ENCODE measurements around the gene TYMP. TPM values are rescaled to one million over a fixed set of nuclear protein-coding genes. Genes with fewer than 3 reads are reported as not detected.

TYMP gene
- polyA plus RNA-seq, 1 of the 3 experiments (the other 2 are of a cell fraction): 1.7 TPM

DNA sequence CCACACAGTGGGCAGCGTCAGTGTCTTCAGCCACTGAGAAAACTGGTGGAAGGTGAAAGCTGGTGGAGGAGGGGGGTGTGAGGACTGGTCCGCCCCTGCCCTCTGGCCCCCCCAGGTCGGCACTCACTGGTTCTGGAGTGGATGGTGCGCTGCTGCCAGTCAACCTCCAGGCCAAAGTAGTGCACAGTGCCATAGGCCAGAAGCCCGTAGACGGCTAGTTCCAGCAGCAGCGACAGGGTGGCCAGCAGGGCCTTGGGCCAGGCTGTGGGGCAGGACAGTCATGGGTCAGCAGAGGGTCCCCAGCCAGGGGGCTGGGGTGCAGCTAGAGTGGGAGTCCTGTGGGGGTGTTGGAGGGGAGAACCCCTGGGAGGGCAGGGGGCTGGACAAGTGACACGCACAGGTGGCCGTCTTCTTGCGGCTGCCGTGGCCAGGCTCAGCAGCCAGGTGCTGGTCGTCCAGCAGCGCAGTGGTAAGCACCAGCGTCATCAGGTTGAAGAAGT is 24.5 kb downstream of the TYMP start:
- Histone ChIP-seq H3K27me3 (ENCODE audit: insufficient read depth) (no peaks in the 10 kb centered on the region), H3K9me3 (no peaks in the 10 kb centered on the region), H3K27ac (ENCODE audit: low read depth in 2 of 2, low read length in 1 of 2) (no peak overlapping the region), H3K4me1 (ENCODE audit: control insufficient read depth in 1 of 2, insufficient read depth in 2 of 2, low read depth in 1 of 2, low read length in 1 of 2) (peaks cover 7 to 14% of the 10 kb centered on the region in 2 experiments; a peak in 3 of 4 replicates), H3F3A (replicated peaks; ENCODE audit: insufficient read depth) (peaks cover 6% of the 10 kb centered on the region), H3K4me2 (no peak overlapping the region), H3K9ac (no peak overlapping the region), H3K36me3 (replicated peaks in 1 of 2; ENCODE audit: control insufficient read depth in 1 of 2, insufficient read depth in 2 of 2, low read length in 1 of 2) (peaks cover 0 to 18% of the 10 kb centered on the region in 2 experiments), H2AFZ (ENCODE audit: low read depth) (no peak overlapping the region), H3K79me2 (ENCODE audit: insufficient read depth) (peaks cover 45% of the 10 kb centered on the region), H4K20me1 (ENCODE audit: insufficient read depth) (no peaks in the 10 kb centered on the region), H3K9me2 (no peaks in the 10 kb centered on the region), H3K4me3 (ENCODE audit: low read depth in 2 of 2, low read length in 1 of 2) (no peak overlapping the region)
- DNase-seq: no peak
- ChIA-PET POLR2A (no interaction called here), CTCF (no interaction called here)
- WGBS (ENCODE audit: low lambda C conversion rate): 93% methylated on average over 4 of the region's 14 CpGs
- TF ChIP-seq FOXM1 (IDR thresholded peaks at IDR 0.05; ENCODE audit: low read depth) (no peak), JUND (IDR thresholded peaks at IDR 0.05) (no peak), TCF12 (IDR thresholded peaks at IDR 0.05) (no peak), POLR2AphosphoS5 (IDR thresholded peaks at IDR 0.05; ENCODE audit: low read depth, low read length) (no peak), NRF1 (IDR thresholded peaks at IDR 0.05; ENCODE audit: low read depth, low read length) (no peak), GABPA (IDR thresholded peaks at IDR 0.05; ENCODE audit: low read depth) (no peak), YY1 (IDR thresholded peaks at IDR 0.05; ENCODE audit: low read depth) (no peak)
- TF ChIP-seq, protein P1, sequence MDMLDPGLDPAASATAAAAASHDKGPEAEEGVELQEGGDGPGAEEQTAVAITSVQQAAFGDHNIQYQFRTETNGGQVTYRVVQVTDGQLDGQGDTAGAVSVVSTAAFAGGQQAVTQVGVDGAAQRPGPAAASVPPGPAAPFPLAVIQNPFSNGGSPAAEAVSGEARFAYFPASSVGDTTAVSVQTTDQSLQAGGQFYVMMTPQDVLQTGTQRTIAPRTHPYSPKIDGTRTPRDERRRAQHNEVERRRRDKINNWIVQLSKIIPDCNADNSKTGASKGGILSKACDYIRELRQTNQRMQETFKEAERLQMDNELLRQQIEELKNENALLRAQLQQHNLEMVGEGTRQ (IDR thresholded peaks at IDR 0.05; ENCODE audit: borderline replicate concordance, low read depth, low read length): no peak
- TF ChIP-seq, protein P2, sequence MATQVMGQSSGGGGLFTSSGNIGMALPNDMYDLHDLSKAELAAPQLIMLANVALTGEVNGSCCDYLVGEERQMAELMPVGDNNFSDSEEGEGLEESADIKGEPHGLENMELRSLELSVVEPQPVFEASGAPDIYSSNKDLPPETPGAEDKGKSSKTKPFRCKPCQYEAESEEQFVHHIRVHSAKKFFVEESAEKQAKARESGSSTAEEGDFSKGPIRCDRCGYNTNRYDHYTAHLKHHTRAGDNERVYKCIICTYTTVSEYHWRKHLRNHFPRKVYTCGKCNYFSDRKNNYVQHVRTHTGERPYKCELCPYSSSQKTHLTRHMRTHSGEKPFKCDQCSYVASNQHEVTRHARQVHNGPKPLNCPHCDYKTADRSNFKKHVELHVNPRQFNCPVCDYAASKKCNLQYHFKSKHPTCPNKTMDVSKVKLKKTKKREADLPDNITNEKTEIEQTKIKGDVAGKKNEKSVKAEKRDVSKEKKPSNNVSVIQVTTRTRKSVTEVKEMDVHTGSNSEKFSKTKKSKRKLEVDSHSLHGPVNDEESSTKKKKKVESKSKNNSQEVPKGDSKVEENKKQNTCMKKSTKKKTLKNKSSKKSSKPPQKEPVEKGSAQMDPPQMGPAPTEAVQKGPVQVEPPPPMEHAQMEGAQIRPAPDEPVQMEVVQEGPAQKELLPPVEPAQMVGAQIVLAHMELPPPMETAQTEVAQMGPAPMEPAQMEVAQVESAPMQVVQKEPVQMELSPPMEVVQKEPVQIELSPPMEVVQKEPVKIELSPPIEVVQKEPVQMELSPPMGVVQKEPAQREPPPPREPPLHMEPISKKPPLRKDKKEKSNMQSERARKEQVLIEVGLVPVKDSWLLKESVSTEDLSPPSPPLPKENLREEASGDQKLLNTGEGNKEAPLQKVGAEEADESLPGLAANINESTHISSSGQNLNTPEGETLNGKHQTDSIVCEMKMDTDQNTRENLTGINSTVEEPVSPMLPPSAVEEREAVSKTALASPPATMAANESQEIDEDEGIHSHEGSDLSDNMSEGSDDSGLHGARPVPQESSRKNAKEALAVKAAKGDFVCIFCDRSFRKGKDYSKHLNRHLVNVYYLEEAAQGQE (IDR thresholded peaks at IDR 0.05; ENCODE audit: low read depth, low read length): no peak
- TF ChIP-seq, protein P3, sequence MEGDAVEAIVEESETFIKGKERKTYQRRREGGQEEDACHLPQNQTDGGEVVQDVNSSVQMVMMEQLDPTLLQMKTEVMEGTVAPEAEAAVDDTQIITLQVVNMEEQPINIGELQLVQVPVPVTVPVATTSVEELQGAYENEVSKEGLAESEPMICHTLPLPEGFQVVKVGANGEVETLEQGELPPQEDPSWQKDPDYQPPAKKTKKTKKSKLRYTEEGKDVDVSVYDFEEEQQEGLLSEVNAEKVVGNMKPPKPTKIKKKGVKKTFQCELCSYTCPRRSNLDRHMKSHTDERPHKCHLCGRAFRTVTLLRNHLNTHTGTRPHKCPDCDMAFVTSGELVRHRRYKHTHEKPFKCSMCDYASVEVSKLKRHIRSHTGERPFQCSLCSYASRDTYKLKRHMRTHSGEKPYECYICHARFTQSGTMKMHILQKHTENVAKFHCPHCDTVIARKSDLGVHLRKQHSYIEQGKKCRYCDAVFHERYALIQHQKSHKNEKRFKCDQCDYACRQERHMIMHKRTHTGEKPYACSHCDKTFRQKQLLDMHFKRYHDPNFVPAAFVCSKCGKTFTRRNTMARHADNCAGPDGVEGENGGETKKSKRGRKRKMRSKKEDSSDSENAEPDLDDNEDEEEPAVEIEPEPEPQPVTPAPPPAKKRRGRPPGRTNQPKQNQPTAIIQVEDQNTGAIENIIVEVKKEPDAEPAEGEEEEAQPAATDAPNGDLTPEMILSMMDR (IDR thresholded peaks at IDR 0.05): no peak

Data from SK-N-SH (cell line).